Measurements from ENCODE around the gene ADCY5. TPM values are rescaled to one million over a fixed set of nuclear protein-coding genes. Genes with fewer than 3 reads are reported as not detected.

ADCY5 gene
- total RNA-seq, 1 experiment from 2014 or later, result 1.4 TPM

- no peaks in the 10 kb centered on the region for H3K9me3 ChIP-seq (ENCODE audit: control insufficient read depth, insufficient read depth, low read depth, low read length)
- intact Hi-C loops (cut with micrococcal nuclease; ENCODE audit: unreplicated experiment) (no loop called here), in situ Hi-C loops (cut with HindIII; ENCODE audit: low pct_unique_long_range_greater_than_20kb, low sequenced_read_pairs) (no loop called here)
- BruUV-seq (replicated peaks), result no TSS peak
- ATAC-seq (peak; percentile 63), DNase-seq (ENCODE audit: low read depth, low spot score) (no peak)
- H3K4me3 ChIP-seq (ENCODE audit: low read depth in 2 of 2, low read length in 2 of 2), result peak overlapping the region; percentile 52 to 58
- ChIA-PET CTCF (interaction anchor here (1.1 kb wide), 1 partner anchor 15 kb away, joined by 3 read pairs; no protein-coding TSS in a partner anchor), POLR2A (no interaction called here)
- no peaks in the 10 kb centered on the region; the same call in 1 of the 2 replicates for H3K4me1 ChIP-seq (ENCODE audit: control insufficient read depth, insufficient read depth, low read length)
- no peak for TF ChIP-seq TCF7L2 (IDR thresholded peaks at IDR 0.05; ENCODE audit: low read depth, low read length)
- peak; percentile 99 for TF ChIP-seq CTCF (IDR thresholded peaks at IDR 0.05)
- H3K36me3 ChIP-seq (ENCODE audit: control insufficient read depth, insufficient read depth, low read length), result no peaks in the 10 kb centered on the region
- peaks cover 27% of the 10 kb centered on the region for H3K27me3 ChIP-seq (ENCODE audit: control insufficient read depth, insufficient read depth, low read length)
- H3K27ac ChIP-seq (ENCODE audit: low read length), result no peak overlapping the region
Observed at GRCh38 chr3:123447749-123448517, 957 bp downstream of the ADCY5 start.

GRCh38 chr3:123447416-123447748 is 1.5 kb downstream of the ADCY5 start:
- DNase-seq (ENCODE audit: low read depth, low spot score), result no peak
- Histone ChIP-seq H3K36me3 (ENCODE audit: control insufficient read depth, insufficient read depth, low read length) (no peaks in the 10 kb centered on the region), H3K27me3 (ENCODE audit: control insufficient read depth, insufficient read depth, low read length) (peaks cover 27% of the 10 kb centered on the region), H3K9me3 (ENCODE audit: control insufficient read depth, insufficient read depth, low read depth, low read length) (no peaks in the 10 kb centered on the region), H3K4me1 (ENCODE audit: control insufficient read depth, insufficient read depth, low read length) (no peaks in the 10 kb centered on the region; the same call in 1 of the 2 replicates), H3K4me3 (ENCODE audit: low read depth in 2 of 2, low read length in 2 of 2) (no peak overlapping the region), H3K27ac (ENCODE audit: low read length) (no peak overlapping the region)
- TF ChIP-seq REST (IDR thresholded peaks at IDR 0.05; ENCODE audit: insufficient read depth in 1 of 2, low read depth in 2 of 2, low read length in 1 of 2), result no peak
- in situ Hi-C loops (cut with HindIII; ENCODE audit: low pct_unique_long_range_greater_than_20kb, low sequenced_read_pairs) (no loop called here), intact Hi-C loops (cut with micrococcal nuclease; ENCODE audit: unreplicated experiment) (no loop called here)
- no TSS peak for BruUV-seq (replicated peaks)
- ChIA-PET POLR2A (no interaction called here), CTCF (interaction anchor here (0.6 to 1.1 kb wide), 2 partner anchors 15 to 118 kb away, joined by 3 to 6 read pairs; no protein-coding TSS in a partner anchor)
- no peak for ATAC-seq

- H3K27ac ChIP-seq (ENCODE audit: low read length), result no peak overlapping the region
- TF ChIP-seq SIN3A (IDR thresholded peaks at IDR 0.05; ENCODE audit: borderline replicate concordance, insufficient read depth, low read depth, low read length) (no peak), CTCF (IDR thresholded peaks at IDR 0.05) (no peak), POLR2AphosphoS5 (IDR thresholded peaks at IDR 0.05; ENCODE audit: low read depth, low read length) (no peak), TCF7L2 (IDR thresholded peaks at IDR 0.05; ENCODE audit: low read depth, low read length) (no peak), REST (IDR thresholded peaks at IDR 0.05; ENCODE audit: insufficient read depth in 1 of 2, low read depth in 2 of 2, low read length in 1 of 2) (no peak)
- ATAC-seq, result no peak
- no TSS peak for BruUV-seq (replicated peaks)
- H3K27me3 ChIP-seq (ENCODE audit: control insufficient read depth, insufficient read depth, low read length), result peaks cover 27% of the 10 kb centered on the region
- H3K9me3 ChIP-seq (ENCODE audit: control insufficient read depth, insufficient read depth, low read depth, low read length), result no peaks in the 10 kb centered on the region
- no peaks in the 10 kb centered on the region; the same call in 1 of the 2 replicates for H3K4me1 ChIP-seq (ENCODE audit: control insufficient read depth, insufficient read depth, low read length)
- POLR2A ChIA-PET, result no interaction called here
- in situ Hi-C loops (cut with HindIII; ENCODE audit: low pct_unique_long_range_greater_than_20kb, low sequenced_read_pairs), result no loop called here
- CTCF ChIA-PET, result interaction anchor here (0.5 to 1.1 kb wide), 3 partner anchors 14 to 117 kb away, joined by 3 to 6 read pairs (median 5); no protein-coding TSS in a partner anchor
- H3K36me3 ChIP-seq (ENCODE audit: control insufficient read depth, insufficient read depth, low read length), result no peaks in the 10 kb centered on the region
- DNase-seq (ENCODE audit: low read depth, low spot score), result no peak
- no peak overlapping the region for H3K4me3 ChIP-seq (ENCODE audit: low read depth in 2 of 2, low read length in 2 of 2)
- intact Hi-C loops (cut with micrococcal nuclease; ENCODE audit: unreplicated experiment), result no loop called here
Observed at GRCh38 chr3:123446610-123447109, 2.2 kb downstream of the ADCY5 start.

Measured in Panc1 (cell line).